GM19099 (cell line): Measurements from ENCODE around the gene ZNF319.
A peak's percentile ranks its signal among the peaks of the same experiment; 100 is the strongest.

Experiments
- POLR2A ChIP-seq: IDR thresholded peaks from 3 replicates; pipeline ENCODE4 v1.6.1; 2011; ENCODE audit warnings: low read depth; ENCODE audit not compliant: insufficient read length; ENCODE audit errors: extremely low read depth

Gene ZNF319

GRCh38 chr16:58019866-58020538 lies 19.5 kb upstream of the ZNF319 start:
- TF ChIP-seq POLR2A, result no peak

GRCh38 chr16:58018803-58019202 lies 18.3 kb upstream of the ZNF319 start:
- TF ChIP-seq POLR2A, result no peak

GRCh38 chr16:58016840-58017446 lies 16.5 kb upstream of the ZNF319 start:
- no peak for TF ChIP-seq POLR2A

GRCh38 chr16:58013201-58013956 lies 12.9 kb upstream of the ZNF319 start:
- no peak for TF ChIP-seq POLR2A

- TF ChIP-seq POLR2A, result no peak
These were observed 12.0 kb upstream of the ZNF319 start for GRCh38 chr16:58012481-58012880.

- no peak for TF ChIP-seq POLR2A
These were observed 11.2 kb upstream of the ZNF319 start for GRCh38 chr16:58011652-58012051.

- no peak for TF ChIP-seq POLR2A
These were observed 10.4 kb upstream of the ZNF319 start for GRCh38 chr16:58010886-58011285.

- TF ChIP-seq POLR2A, result no peak
These were observed 9.5 kb upstream of the ZNF319 start for GRCh38 chr16:58009856-58010416.

- TF ChIP-seq POLR2A, result no peak
These were observed 2.5 kb upstream of the ZNF319 start for GRCh38 chr16:58002936-58003335.

- TF ChIP-seq POLR2A, result no peak
These were observed 1.9 kb upstream of the ZNF319 start for GRCh38 chr16:58002416-58002800.

GRCh38 chr16:58001781-58002415 lies 1.4 kb upstream of the ZNF319 start:
- no peak for TF ChIP-seq POLR2A

- TF ChIP-seq POLR2A, result peak; percentile 87
These were observed 519 bp upstream of the ZNF319 start, which contains the start of gene USB1 for GRCh38 chr16:58000706-58001676. TSS of gene USB1 (plus strand) at chr16:58001407. CDS start at chr16:58001484, 77 bp downstream.

- TF ChIP-seq POLR2A, result no peak
These were observed 1.0 kb downstream of the ZNF319 start for GRCh38 chr16:57999366-57999970.

GRCh38 chr16:57998992-57999365 lies 1.5 kb downstream of the ZNF319 start:
- no peak for TF ChIP-seq POLR2A

GRCh38 chr16:57998486-57998885 lies 2.0 kb downstream of the ZNF319 start:
- no peak for TF ChIP-seq POLR2A
